ENCODE data around the gene NAA16.

NAA16 gene

DNA sequence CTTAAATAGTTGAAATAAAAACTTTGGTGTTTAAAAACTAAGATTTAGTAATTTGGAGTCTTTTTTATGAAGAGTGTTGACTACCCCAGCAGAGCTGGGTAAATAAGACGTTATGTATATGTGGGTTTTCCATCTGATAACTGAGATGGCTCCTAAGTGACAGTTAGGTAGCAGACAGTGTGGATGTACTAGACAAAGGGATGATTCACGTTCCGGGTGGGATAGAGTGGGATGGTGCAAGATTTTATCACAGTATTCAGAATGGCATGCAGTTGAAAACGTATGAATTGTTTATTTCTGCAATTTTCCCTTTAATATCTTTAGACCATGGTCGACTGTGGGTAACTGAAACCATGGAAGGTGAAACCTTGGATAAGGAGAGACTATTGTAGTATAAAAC lies 50.4 kb downstream of the NAA16 start:
- DNase-seq: no peak

DNA sequence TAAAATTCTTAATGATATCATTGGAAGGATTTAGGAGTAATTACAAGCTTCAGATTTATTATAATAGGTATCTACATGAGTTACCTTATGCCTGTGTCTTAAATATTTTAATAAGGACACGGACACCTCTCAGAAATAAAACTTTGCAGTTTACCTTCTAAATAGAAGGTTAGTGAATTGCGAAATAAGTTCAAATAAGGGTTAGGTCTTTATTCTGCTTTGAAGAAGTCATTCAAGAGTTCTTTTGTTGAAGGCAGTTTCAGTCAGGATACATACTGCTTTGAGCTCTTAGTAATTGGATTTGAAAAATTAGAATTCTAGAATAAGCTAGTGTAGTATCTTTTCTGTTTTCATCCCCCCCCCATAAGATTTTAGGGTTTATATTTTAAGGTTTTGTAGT lies 53.0 kb downstream of the NAA16 start:
- no peak for DNase-seq

DNA sequence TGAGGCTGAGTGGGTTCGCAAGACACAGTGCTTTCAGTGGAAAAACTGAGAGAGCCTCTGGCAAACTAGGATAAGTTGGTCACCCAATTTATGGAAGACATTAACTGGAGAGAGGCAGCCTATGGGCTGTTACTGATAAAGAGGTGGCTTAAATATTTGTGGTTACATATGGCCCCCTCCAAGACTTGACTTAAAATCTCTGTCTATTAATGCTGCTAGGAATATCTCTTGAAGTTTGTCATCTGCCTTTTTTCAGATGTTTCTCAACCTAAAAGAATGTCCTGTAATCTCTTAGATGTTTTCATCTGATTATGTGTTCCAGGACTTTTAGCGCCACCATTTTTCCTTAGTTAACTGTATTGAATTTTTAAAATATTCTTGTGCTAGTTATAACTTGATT lies 54.6 kb downstream of the NAA16 start:
- DNase-seq: no peak

DNA sequence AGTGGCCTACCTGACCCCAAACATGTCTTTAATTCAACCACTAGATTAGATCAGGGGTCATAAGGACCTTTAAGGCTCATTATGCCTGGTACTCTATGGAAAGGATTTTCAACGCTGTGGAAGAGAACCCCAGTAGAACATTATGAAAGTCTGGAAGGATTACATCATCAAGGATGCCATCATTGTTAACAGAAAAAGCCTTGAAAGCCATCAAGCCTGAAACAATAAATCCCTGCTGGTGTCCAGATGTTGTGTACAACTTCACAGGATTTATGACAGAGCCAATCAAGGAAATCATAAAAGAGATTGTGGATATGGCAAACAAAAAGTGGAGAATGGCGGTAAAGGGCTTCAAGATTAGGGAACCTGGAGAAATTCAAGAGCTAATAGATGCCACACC lies 59.7 kb downstream of the NAA16 start:
- no peak for DNase-seq

DNA sequence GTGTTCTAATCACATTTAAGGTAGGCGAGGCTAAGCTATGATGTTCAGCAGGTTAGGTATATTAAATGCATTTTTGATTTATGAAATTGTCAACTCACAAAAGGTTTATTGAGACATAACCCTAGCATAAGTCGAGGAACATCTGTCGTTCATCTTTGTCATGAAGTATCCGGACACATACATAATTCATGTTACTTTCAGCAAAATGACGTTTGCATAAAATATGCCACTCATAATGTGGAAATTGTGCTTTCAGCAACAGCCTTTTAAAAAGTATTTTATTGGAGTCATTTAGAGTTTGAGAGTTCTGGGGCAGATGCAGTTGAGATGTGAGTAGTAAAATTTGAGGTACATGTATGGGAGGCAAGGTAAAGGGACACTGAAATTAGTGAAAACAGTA lies 66.4 kb downstream of the NAA16 start:
- no peak for DNase-seq

DNA sequence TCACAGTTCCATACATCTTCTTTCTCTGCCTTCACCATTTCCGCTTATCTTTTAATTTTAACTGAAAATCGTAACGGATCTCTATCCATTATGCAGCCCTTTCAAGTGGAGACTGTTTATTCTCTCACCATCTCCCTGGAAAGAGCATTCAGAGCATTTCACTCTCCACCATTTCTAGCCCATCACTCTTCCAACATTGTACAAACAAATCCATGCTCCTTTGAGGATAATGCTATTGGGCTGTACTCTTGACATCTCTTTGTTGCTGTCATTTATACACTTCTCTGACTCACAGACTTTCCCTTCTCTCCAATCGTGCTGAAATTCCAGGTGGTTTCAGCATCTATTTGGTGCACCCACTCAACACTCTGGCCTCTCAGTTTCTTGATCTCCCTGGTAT lies 71.4 kb downstream of the NAA16 start:
- no peak for DNase-seq

DNA sequence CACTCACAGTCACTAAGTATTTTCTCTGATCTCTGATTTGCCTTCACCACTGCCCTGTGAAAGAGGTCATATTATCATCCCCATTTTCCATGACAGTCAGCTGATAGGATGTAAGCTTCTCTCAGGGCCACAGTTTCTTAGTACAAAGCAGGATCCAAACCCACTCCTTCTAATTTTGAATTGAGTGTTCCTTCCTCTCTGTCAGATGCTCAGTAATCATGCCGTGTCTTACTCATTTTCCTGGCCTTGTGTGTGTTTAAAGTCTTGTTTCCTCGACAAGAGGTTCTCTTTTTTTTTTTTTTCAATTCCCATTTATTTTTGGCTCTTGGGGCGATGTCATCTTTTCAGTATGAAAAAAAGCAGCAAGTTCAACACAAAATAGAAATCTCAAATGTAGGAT lies 72.3 kb downstream of the NAA16 start:
- no peak for DNase-seq

DNA sequence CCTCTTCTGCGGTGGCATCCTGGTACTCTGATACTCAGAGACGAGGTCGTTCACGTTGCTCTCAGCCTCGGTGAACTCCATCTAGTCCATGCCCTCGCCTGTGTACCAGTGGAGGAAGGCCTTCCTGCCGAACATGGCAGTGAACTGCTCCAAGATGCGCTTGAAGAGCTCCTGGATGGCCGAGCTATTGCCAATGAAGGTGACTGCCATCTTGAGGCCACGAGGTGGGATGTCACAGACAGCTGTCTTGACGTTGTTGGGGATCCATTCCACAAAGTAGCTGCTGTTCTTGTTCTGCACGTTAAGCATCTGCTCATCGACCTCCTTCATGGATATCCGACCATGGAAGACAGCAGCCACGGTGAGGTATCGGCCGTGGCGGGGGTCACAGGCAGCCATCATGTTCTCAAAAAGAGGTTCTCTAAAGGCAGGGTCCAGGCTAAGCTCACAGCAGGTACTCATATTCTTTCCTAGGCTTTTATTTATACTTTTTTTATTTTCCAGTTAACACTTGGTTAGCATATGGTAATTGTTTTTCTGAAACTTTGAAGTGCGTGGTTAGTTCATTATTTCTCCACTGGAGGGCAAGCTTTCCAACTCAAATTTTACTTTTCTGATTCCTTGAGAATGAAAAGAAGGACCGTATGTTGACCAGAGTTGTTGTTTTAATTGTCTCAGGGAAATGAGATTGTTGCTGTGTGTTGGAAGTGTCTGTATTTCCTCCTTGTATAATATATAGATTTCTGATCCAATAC lies 73.9 kb downstream of the NAA16 start:
- no peak for DNase-seq

DNA sequence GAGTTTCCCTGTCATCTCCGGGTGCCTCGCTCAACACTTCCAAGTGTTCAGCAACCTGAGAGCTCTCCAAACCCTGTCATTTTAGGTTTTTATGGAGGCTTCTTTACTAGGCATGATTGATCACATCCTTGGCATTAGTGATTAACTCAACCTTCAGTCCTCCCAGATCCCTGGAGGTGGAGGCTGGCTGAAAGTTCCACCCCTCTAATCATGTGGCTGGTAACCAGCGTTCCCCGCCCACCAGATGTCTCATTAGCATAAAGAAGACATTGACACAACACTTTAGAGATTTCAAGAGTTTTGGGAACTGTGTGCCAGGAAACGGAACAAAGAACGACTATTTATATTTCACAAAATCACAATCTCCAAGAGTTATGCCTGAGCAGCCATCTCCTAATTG lies 75.1 kb downstream of the NAA16 start:
- no peak for DNase-seq

DNA sequence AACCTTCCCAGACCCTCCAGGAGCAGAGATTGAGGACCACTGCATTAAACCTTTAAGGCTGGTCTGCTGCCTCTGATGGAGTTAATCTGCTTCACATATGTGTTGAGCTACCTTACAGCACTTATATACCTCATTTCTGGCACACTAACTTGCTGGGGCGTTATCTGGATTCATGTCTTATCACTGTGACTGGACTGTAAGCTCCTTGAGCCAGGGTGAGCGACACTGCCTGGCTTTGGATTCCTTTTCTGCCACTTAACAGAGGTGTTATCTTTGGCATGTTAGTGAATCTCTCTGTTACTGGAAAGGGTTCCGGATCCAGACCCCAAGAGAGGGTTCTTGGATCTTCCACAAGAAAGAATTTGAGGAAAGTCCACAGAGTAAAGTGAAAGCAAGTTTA lies 76.5 kb downstream of the NAA16 start:
- DNase-seq: no peak

DNA sequence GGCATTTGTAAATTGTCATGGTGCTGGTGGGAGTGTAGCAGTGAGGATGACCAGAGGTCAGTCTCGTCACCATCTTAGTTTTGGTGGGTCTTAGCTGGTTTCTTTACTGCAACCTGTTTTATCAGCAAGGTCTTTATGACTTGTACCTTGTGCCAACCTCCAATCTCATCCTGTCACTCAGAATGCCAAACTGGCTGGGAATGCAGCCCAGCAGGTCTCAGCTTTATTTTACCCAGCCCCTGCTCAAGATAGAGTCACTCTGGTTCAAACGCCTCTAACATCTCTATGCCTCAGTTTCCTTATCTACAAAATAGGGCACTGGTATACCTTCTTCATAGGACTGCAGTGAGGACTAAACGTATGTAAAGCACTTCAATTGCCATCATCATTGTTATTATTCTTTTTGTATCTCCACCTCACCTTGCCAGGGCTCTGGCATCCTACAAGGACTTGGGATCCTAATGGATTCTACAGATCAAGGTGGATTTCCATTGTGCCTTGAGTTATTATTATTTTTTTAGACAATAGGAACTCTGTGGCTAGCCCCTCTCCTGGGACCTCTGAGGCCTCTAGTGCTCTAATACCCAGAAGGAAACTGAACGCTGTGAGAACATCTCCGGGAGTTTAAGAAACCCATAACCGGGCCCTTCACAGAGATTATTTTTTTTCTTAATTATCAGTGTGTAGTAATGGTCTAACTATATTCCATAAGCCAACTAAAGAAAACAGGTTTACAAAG lies 77.2 kb downstream of the NAA16 start:
- DNase-seq: no peak

DNA sequence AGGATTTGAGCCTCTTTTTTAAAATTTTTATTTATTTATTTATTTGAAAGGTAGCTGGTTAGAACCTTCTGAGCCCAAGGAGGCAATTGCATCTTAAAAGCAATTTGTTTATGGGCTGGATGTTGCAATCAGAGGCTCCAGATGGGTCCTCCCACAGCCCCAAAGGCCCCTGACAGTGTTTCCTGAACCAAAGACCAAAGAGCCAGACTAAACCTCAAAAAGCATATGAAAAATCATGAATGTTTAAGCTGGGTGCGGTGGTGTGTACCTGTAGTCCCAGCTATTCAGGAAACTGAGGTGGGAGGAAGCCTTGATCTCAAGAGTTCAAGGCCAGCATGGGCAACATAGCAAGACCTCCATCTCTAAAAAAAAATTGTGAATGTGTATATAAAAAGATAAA lies 78.5 kb downstream of the NAA16 start:
- no peak for DNase-seq

DNA sequence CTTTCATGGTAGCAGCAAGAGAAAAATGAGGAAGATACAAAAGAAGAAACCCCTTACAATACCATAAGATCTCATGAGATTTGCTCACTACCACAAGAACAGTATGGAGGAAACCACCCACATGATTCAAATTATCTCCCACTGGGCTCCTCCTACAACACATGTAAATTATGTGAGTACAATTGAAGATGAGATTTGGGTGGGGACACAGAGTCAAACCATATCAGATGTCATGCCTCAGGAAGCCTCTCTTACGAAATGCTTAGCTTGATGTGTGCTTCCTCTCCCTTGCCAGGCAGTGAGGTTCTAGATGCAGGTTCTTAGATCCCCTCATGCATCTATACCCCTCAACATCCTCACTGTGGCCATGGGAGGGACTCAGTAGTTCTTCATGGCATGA lies 83.1 kb downstream of the NAA16 start:
- no peak for DNase-seq

DNA sequence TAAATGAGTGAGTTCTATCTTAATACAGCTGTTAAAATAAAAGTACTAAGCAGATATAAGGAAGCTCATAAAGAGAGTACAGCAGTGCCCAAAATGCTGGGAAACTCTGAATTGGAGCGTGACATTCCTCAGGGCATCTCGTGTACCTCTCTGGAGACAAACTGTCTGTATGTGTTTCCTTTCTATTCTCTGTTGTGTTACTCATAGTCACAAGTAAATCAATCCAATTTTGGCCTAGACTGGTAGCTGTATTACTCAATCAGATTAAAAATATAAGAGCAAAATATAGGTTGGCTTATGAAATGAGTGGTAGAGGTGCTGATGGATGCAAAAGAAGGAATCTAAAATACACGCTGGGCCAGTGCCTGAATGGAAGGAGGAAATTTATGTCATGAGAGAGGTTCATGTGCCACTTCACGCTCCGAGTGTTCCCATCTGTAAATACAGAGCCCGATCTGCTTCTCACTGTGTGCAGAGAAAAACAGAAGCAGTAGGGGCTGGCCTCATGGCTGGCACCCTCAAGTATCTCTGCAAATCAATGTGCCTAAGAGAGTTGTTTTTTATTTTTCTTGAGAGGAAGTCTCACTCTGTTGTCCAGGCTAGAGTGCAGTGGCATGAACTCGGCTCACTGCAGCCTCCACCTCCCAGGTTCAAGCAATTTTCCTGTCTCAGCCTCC lies 87.6 kb downstream of the NAA16 start:
- DNase-seq: no peak

DNA sequence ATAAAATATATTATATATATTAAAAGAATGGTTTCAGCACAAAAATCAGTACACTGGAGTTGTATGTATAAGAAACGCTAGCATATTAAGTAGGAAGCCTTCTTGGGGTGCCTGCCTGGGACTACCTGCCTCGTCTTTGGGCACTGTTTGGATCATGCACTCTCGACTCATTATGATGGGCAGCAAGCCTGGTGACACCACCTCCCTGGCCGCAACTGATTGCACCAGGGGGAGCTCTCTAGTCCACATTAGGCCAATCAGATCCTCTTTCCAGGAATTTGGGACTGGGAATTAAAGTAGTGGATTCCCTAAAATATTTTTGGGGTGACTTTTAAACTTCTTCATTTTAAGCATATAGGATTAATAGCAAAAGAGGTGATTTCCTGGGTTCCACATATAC lies 90.3 kb downstream of the NAA16 start:
- DNase-seq: no peak

DNA sequence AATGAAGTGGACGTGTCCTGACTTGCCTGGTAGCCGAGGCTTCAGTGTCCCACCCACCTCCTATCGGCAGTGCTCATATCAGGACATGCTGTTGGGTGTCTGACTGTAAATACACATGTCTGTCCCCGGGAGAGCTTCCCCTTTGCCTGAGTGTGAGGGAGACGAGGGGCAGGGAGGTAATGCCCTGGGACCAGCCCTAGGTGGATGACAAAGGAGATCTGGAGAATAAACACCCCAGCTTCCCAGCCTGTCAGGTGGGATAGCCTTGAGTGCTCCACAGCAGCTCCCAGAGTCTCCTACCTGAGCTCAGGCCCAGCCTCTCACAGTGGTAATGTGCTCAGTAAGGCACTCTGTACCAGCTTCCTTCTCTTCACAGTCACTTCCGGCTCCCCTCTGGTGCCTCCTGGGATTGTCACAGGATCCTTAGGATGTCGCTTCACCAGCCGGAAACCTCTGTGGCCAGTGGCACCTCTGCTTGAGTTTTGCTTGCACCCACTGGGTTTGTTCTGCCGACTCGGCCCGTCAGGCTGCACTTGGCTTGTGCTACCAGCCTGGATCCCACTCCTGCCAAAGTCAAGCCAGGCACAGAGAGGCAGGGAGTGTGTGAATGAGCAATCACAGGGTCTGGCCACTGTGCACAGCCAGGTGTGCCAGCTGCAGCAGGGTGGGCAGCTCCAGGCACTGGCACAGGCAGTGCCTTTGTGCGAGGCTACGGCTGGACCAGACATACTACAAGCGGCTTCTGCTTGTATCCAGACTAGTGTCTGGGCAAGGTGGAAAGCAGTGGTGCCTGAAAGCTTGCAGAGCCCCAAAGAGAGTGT lies 91.8 kb downstream of the NAA16 start:
- DNase-seq: no peak

DNA sequence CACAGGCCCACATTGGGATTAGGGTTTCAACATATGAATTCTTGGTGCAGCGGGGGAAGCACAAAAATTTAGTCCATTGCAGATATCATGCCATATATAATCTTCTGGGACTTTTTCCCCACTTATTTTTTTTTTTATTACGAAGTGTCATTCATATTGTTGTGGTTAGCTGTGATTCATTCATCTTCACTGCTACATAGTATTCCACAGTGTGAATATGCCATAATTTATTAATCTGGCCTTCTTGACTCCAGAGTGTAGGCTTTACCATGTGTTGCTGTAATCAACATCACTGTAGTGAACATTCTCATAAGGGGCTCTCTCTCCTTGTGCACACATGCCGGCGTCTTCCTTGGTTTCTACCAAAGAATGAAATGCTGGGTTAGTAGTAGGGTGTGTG lies 92.9 kb downstream of the NAA16 start:
- DNase-seq: no peak

DNA sequence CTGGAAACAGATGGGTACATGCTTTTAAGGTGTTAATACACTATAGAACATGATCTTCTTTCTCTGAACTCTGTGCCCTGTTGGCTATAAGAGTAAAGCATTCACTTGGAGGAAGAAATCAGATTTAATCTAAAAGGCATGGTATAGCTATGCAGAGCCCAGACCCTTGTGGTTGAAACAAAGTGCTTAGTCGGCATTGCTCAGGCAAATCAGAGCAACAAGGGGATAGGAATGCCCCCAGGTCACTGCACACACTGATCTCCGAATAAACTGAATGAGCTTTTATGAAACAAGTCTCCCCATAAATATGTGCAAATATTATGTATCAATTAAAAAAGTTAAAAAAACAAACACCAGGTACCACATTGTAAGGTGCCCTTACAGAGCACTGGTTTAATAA lies 94.3 kb downstream of the NAA16 start:
- DNase-seq: no peak

DNA sequence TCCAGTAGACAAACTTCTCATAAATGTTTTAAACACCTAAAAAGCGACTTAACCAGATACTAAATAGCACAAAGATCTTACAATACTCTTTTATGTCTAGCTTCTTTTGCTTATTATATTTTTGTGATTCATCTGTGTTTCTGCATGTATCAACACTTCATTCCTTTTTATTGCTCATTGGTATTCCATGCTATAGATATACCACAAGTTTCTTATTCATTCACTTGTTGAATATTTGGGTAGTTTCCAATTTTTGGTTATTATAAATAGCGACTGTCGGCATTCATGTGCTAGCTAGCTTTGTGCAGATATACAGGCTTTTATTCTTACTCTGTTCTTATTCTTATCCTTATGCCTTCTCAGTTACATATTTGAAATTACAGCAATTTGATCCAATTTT lies 96.3 kb downstream of the NAA16 start:
- DNase-seq: no peak

DNA sequence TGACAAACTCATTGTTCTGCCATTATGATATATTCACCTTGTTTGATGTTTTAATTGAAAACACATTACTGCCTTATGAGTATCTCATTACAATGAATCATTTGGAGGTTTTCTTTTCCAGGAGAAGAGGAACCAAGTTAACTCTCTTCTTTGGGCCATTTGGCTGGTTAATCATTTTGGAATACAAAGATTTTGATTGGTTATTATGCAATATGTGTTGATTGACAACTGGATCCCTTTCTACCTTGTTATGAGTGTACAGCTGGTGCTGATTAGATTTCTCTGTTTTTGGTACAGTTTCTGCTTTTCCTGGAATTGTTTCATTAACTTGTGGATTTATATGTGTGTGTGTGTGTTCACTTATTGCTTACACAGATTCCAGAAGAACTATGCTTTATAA lies 97.1 kb downstream of the NAA16 start:
- no peak for DNase-seq

DNA sequence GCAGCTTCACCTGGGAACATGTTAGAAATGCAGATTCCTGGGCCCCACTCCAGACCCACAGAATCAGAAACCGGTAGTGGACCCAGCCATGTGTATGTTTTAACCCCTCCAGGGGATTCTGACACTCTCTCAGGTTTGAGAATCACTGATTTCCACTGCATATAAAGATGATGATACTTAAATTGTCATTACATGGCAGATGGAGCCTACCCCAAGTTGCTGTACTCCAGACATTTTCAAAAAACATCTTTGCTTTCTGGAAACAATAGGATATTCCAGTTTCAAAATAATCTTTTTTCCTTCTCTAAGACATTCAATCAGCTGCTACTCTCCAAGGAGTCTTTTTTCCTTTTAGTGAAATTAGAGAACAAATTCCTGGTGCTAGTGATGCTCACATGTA lies 97.7 kb downstream of the NAA16 start:
- no peak for DNase-seq

DNA sequence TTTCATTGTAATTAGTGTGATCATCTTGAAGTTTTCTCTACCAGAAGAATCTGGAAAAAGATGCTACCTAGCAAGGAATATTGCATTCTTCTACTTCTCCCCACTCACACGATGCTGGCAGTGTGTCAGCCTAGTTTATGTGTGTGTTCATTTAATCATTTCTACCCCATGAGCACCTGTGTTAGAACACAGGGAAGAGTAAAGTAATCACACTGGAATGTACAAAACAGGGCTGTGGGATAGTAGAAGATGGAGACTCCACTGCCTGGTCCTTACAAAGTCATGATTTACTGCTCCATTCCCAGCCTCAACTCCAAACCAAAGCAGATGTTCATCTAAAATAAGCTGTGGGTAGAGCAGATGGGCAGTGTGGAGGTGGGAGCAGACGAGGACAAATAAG lies 98.5 kb downstream of the NAA16 start:
- no peak for DNase-seq

DNA sequence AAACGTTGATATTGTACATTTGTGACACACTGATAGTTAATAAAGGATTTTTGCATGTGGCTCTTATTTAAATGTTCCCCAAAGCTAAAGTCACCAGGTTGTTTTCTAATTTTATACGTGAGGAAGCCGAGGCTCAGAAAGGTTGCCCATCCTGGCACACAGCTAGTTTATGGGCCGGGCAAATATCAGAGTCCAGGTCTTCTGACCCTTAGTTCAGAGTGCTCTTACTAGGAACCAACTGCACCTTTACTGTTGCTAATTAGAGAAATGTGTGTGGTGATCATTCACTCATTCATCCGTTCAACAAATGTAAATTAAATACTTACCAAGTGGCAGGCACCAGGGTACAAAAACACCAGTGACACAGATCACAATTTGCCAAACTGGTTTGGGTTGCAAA lies 100.0 kb downstream of the NAA16 start:
- DNase-seq: no peak

All from AML-193 (cell line).